Fibroblast of villous mesenchyme (primary cell): ENCODE data around the gene DLG1. TPM values are rescaled to one million over a fixed set of nuclear protein-coding genes. Genes with fewer than 3 reads are reported as not detected.

Experiments
- DNase-seq: peaks from one replicate; pipeline ENCODE4 v3.0.0-alpha.2; 2010; ENCODE audit warnings: low read depth
- H3K4me3 ChIP-seq: 2 replicates; pipeline ENCODE4 v1.5.1; 2011; ENCODE audit warnings: low read depth, mild to moderate bottlenecking, low read length
- CTCF ChIP-seq: IDR thresholded peaks from 2 replicates; pipeline ENCODE4 v1.5.1; 2012; ENCODE audit warnings: low read depth, mild to moderate bottlenecking, low read length; ENCODE audit not compliant: insufficient read depth
- total RNA-seq: library from RNA; depleted of rRNA; stranded (reverse); fragments of >200 nt; gene quantifications from 2 replicates; pipeline ENCODE4 v1.2.3, GENCODE V29; 2012

DLG1 gene
- total RNA-seq, 1 donor = 87.7 TPM

DNA sequence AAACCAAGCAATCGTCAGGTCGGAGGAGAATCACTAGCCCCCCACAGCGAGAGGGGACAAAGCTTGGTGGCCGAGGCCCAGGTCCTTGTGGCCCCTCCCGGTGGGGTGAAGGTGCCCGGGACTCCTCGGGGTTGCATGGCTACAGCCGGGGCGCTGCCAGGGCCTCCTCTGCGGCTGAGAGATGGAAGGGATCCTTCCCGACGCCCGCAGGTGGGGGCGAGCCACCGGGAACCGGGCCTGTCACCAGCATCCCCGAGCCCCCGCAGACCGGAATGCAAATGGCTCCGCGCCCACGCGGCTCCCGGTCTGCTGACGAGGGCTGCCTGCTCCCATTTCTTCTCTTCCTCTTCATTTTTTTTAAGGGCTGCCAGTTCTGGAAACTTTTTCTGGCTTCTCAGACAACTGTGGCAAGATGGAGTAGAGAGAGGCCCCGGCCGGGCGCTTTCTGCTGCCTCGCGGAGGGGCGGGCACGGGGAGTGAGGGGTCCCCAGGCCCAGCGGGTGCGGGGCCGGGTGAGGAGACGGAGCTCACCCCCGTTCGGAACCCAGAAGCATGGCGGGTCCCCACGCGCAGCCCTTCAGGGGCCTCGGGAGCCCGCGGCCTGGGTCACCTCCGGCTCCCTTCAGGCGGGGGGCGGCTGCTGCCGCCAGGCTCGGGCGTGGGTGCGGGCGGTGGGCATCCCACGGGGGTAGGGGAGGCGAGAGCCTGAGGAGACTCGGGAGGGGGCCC lies 296.3 kb downstream of the DLG1 start:
- peak overlapping the region; percentile 43 for H3K4me3 ChIP-seq
- no peak for TF ChIP-seq CTCF
- peak; percentile 10 for DNase-seq

- TF ChIP-seq CTCF = no peak
- DNase-seq = no peak
- no peak overlapping the region for H3K4me3 ChIP-seq
Observed at GRCh38 chr3:197001106-197001971, 297.1 kb downstream of the DLG1 start.

DNA sequence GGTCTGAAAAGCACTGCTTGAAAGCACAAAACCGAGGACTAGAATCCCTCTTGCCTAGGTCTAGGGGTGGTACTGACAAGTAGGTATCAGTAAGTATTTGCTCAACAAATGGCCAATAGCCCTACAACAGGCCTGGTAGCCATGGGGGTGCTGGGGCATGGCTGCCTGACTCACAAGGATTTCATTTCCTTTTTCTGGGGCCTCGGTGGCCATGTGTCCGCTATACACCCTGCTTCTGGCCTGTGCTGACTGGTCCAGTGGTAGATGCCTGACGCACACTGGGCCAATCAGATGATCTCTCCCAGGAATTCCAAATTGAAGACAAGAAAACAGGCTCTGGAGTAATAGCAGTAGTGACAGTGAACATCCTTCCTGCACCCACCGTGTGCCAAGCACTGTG lies 298.2 kb downstream of the DLG1 start:
- H3K4me3 ChIP-seq = no peak overlapping the region

DNA sequence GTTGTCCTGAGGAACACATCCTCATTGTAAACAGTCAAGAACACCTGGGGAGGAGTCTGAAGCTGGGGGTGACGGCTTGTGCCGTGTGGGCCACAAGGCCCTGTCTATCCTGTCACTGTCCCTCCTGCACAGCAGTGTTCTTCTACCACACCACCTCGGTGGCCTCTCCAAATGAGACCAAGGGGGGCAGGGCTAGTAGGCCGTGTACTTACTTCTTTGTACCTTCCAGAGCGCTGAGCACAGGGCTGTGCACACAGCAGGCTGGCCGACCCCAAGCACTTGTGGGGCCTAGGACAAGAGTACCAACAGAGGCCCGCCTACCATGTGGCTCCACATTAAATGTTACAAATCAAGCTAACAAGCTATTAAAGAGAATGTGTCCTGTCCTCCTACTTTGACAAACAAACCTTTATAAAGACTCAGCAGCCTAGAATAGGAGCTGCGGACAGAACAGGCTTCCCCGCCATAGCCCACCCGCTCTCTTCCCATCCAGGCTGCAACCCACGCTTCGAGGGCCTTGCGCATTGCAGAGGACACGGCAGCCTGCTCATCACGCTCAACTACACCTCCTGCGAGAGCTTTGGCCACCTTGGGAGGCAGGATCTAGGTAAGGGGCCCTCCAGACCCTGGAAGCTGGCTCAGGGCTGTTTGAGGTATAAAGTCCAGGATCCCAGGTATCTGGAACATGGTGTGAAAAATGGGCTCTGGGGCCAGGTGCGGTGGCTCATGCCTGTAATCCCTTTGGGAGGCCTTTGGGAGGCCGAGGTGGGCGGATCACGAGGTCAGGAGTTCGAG lies 299.2 kb downstream of the DLG1 start:
- TF ChIP-seq CTCF = no peak
- no peak for DNase-seq
- no peak overlapping the region for H3K4me3 ChIP-seq

More for the DNA sequence above, 298.2 kb downstream of the DLG1 start:
- DNase-seq = no peak
- no peak for TF ChIP-seq CTCF

GRCh38 chr3:196997311-196997710 lies 301.1 kb downstream of the DLG1 start:
- no peak overlapping the region for H3K4me3 ChIP-seq
- TF ChIP-seq CTCF = no peak
- no peak for DNase-seq

DNA sequence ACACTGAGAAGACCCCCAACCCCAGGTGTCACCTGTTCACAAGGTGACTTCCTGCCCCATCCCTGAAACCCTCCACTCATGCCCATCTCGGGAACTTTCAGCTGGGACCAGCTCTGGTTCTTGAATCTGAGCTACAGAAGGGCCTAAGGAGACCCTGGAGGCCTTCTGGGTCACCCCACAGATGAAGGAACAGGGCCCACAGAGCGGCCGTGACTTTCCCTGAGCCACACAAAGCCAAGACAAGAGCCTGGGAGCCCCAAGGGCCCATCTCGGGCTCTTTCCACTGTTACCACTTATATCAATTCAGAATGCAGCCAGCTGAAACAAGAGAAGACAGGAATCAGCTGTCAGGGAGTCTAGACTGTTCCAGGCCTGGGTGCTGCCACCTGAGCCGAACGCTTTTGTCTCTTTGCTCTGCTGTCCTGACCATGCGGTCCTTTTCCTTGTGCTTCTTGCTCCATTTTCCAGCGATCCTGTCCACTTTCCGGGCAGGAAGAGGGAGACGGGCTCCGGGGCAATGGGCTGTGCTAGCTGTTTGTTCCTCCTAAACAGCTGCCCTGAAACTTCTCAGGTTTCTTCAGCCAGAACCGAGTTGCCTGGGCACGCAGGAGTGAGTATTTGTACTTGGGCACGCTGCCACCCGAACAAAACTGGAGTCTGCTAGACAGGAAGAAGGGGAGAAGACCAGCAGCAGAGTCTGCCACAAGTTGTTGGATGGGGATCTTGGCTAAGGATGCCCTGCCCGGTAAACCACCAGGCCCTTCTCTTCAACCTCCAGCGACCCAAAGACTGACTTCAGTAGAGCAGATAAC lies 301.8 kb downstream of the DLG1 start:
- TF ChIP-seq CTCF = no peak
- no peak for DNase-seq
- no peak overlapping the region for H3K4me3 ChIP-seq
